HG02943 (cell line): Measurements from ENCODE around the gene RICTOR.

ENCODE experiments used
- ATAC-seq: cut with Tn5 transposase; IDR thresholded peaks from one replicate; pipeline ENCODE4 v1.9.1; 2021; ENCODE audit warnings: mild to moderate bottlenecking, low read depth, moderate library complexity; ENCODE audit not compliant: unreplicated experiment

Gene RICTOR, protein sequence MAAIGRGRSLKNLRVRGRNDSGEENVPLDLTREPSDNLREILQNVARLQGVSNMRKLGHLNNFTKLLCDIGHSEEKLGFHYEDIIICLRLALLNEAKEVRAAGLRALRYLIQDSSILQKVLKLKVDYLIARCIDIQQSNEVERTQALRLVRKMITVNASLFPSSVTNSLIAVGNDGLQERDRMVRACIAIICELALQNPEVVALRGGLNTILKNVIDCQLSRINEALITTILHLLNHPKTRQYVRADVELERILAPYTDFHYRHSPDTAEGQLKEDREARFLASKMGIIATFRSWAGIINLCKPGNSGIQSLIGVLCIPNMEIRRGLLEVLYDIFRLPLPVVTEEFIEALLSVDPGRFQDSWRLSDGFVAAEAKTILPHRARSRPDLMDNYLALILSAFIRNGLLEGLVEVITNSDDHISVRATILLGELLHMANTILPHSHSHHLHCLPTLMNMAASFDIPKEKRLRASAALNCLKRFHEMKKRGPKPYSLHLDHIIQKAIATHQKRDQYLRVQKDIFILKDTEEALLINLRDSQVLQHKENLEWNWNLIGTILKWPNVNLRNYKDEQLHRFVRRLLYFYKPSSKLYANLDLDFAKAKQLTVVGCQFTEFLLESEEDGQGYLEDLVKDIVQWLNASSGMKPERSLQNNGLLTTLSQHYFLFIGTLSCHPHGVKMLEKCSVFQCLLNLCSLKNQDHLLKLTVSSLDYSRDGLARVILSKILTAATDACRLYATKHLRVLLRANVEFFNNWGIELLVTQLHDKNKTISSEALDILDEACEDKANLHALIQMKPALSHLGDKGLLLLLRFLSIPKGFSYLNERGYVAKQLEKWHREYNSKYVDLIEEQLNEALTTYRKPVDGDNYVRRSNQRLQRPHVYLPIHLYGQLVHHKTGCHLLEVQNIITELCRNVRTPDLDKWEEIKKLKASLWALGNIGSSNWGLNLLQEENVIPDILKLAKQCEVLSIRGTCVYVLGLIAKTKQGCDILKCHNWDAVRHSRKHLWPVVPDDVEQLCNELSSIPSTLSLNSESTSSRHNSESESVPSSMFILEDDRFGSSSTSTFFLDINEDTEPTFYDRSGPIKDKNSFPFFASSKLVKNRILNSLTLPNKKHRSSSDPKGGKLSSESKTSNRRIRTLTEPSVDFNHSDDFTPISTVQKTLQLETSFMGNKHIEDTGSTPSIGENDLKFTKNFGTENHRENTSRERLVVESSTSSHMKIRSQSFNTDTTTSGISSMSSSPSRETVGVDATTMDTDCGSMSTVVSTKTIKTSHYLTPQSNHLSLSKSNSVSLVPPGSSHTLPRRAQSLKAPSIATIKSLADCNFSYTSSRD (N-terminal part only)

DNA sequence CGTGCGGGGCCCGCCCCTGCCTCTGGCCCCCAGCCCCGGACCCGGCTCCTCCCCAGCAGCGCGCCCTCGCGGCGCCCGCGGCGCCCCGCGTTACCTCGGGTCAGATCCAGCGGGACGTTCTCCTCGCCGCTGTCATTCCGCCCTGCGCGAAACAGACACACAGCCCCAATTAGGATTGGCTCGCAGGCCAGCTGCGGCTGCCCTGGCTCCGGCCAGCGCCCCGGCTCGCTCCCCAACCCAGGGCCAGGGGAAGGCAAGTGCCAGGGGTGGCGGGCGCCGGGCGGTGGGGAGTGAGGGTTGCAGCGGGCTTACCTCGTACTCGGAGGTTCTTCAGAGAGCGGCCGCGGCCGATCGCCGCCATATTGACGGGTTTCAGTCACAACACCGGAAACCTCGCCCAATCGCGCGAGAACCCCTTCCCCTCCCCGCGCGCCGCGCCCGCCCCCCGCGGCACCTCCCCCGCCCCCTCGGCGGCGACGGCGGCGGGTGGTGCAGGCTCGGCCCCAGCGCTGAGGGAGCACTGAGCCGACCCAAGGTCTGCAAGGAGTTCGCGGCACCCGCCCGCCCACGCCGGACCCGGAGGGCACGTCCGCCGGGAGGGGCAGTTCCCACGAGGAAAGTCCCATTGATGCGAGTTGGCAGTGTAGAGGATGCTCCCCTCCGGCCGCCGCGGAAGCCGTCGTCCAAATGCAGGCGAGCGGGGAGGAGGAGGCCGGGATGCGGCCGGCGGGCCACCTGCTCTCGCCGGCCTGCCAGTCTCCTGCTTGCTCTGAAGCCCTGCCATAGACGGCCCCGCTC is at the start of gene RICTOR:
RICTOR (minus strand) TSS at position 383 of the 798 bp plus-strand sequence; CDS start at position 361, 22 bp downstream.
- ATAC-seq: peak; percentile 67

DNA sequence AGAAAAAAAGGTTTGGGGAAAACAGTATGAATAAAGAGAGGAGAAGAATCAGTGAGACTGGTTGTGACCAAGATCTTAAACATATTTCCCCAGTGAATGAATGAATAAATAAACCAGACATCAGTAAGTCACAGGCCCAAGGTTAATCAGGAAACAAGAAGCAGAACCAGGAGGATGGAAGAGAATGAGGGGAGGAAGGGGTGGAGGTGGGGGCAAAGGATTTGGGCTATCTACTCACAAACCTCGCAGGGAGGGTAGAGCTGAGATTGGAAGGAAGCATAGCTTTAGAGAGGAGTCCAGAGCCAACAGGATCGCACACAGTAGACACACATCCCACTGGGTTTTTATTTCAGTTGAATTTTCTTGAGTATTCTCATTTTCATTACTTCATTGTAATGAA is 47.7 kb upstream of the RICTOR start:
- no peak for ATAC-seq

DNA sequence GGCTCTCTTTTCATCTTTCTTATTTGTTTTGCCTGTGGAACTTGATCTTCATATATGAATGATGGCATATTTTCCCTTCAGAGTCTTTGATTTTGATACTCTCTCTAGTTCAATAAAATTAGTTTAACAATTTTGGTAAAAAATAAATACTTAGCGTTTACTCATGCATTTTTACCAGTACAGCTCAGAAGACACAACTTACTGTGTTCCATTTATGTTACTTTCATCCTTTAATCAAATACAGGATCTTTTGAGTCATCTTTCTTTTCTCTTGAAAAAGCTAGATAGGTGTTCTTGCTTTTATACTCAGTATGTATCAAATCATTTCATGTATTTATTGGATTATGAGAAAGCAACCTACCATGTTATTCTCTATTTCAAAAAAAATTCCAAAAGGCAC is 47.1 kb upstream of the RICTOR start:
- no peak for ATAC-seq

DNA sequence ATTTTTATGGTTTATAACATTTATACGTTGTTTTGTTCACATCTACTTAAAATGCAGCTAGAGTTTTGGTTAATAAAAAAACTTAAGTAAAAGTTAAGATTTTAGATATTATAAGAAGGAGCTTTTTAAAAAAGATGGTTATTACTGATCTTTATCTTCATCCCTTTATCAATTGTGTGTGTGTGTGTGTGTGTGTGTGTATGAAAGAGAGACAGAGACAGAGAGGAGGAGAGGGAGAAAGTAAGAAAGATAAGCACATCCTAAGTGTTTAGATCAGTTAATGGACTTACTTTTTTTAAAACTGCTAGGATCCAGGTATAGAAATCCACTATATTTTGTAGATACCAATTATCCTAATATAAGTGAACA is 45.8 kb upstream of the RICTOR start:
- no peak for ATAC-seq

DNA sequence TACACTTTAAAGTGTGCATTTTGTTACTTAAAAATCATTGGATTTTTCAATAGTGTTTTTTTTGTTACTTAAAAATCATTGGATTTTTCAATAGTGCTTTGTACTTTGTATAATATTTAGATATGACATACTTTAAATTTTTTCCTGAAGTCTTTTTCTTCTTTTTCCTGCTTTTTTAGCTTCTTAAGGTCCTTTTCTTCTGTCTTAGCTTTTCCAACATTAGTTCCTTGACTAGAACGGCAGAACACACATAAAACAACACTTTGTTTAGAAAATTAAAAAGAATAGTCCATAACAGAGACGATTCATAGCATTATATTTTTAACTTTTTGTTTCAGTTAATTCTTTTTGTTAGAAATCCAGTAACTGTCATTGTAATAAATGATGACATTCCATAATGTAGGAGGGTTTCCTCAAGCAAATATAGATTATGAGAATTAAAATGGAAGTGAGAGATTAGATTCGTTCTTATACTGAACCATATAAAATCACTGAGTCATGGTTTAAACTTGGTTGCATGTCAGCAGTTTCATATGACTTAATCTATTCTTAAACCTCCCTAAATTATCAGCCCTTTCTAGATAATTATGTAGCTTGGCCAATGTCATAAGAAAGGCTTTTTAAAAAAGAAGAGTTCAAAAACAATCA is 45.3 kb upstream of the RICTOR start:
- ATAC-seq: no peak

DNA sequence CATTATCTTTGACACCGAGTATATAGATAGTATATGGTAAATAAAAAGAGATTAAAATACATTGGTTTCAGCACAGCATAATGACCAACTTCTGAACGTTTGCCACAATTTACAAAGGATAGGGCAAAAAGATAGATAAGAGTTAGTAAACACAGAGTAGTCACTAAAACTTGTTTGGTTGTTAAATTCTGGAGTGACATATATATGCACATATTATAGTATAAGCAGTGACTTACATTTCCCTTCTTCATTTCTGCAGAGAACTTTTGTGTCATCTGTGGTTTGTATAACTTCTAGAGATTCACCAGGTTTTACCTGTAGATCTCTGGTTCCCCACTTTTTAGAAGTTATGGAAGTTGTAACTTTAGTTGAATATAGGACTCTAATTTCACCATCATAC is 44.4 kb upstream of the RICTOR start:
- no peak for ATAC-seq

DNA sequence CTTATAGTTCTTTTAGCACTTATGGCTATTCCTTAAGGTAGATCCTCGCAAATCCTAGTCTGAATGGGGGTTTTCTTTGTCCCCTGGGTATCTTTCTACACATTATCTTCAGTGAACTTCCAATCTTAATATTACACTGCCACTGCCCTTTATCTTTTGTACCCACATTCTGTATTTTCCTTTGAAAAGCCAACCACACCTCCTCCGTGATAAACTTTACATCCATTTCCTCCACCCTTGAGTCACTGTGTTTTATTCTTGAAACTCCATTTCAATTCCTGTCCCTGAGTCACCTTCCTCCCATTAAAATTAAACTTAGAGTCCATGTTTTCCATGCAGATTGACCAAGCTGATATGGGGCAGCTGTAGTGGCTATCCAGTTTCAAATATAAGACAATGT is 43.2 kb upstream of the RICTOR start:
- no peak for ATAC-seq

DNA sequence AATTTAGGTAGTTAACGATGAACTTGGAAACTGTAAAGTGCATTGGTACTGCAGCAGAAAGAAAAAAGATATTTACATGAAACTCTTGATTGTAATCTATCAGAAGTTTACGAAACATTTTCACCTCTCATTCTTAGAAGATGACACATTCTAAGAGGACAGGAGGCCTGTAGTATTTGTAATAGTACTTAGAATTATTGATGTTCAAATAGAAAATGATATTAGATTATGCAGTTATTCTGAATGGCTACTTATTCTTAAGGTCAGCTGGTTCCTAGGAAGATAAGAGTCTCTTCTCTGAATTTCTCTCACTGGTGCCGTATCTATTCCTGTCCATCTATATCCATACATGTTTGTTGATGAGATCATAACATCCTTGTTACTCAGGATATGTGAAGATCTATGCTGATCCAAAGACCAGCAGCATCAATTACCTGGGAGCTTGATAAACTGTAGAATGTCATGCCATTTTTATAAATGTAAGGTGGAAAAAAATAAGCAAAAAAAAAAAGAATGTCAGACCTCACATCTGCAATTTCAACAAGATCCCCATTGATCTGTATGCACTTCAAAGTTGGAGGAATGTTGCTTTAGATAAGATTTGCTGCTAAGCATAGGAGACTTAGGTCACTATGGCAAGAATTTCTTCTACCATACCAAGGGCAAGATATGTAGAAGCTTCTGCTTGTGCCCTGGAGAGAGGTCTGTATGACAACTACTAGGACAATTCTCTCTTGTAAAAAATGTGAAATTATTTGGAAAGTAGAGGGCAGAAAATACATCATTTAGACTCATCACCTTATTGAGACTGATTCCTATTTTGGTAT is 42.4 kb upstream of the RICTOR start:
- ATAC-seq: no peak

DNA sequence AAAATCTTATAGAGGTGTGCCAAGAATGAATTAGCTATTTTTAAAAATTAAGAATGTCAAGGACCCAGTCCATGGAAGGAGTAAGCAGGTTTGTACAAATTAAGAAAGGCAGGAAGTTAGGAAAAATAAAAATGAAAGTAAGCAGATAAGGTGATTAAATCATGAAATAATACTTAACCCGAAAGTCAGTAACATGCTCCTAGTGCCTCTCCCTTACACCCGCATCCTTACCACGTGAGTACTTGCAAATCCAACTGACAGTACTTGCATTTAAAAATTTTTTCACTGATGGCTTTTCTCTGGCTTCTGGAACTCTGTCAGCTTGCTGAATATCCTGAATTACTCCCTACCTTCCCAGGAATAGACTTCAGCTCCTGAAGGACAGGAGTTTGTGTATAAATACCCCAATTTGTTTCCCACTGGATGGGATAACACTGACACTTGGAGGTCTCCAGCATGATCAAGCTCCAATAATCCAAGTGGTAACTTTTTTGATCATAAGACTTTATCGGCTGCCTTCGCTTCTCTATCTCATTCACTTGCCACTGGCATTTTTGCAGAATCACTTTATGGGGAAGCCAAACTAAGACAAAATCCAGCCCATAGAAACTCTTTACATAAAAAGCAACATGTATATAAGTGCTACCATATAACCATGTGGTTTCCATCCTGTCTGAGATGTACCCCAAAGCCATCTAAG is 41.6 kb upstream of the RICTOR start:
- ATAC-seq: no peak

DNA sequence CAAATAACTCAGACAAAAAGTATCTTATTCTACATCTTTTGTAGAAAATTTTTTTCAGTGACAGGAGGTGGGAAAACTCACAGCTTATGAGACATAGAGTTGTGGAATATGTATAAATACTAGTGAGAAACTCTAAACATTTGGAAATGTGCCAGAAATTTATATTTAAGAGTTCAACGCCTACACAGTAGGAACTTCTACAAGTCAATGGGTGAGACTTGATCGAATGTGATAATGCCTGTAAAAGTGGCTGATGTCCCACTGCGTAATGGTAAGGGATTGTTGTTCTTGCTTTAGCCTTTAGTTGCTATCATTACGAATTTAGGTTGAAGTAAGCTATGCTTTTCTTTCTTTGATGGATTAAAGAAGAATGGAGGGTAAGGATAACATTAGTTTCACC is 40.0 kb upstream of the RICTOR start:
- no peak for ATAC-seq

DNA sequence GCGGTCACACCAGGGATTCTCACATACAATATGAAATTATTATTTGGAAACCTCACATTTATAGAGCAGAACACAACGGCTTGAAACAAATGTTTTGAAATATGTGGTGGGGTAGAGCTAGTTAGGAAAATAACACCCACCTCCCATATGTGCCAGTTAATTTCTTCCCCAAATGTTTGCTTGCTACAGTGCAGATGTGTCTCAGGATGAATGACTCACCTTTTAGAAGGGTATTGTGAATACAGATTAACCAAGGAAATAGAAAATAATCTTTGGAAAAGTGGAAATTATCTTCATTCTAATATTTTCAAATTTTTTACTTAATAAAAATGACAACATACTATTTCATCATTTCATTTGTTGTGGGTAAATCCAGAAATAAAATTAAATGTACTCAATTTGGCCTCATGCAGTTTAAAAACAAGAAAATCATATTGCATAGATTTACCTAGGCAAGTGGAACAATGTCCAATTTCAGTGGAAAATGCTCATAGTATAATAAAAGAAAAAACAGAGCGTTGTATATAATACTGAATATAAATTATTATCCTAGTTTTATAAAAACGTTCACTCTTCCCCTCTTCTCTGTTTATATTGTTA is 39.3 kb upstream of the RICTOR start:
- ATAC-seq: no peak

DNA sequence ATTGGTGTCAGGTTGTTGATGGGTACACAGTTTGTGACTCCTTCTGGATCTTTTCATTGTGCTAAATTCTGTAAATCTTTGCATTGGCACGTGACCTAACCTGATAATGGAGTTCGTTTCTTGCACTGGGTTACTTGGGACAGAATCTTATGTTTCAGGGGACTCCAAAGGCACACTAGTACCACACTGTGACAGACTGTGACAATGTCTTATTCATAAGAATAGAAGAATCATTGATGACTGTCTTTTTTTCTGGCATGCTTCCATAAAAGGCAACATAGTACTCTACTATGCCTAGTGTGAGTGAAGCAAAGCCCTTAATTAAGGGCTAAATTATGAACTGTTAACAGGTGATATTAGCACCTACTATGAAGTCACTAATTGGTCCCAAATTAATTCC is 35.4 kb upstream of the RICTOR start:
- no peak for ATAC-seq

DNA sequence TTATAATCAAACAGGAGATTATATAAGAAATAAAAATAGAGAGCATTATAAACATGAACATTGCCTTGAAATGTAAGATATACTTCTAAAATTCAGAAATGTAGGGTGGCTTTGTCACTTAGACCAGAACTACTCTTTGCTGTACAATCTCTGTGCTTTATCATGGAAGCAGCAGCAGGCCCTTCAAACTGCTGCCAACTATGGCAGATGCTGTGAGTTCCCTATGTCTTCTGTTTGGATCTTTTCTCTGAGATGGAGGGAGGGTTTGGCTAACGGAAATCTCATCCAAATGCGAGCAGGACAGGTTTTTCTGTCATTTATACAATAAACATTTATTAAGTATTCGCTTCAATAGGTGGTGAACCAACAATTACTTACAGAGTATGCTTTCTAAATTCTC is 34.8 kb upstream of the RICTOR start:
- no peak for ATAC-seq

DNA sequence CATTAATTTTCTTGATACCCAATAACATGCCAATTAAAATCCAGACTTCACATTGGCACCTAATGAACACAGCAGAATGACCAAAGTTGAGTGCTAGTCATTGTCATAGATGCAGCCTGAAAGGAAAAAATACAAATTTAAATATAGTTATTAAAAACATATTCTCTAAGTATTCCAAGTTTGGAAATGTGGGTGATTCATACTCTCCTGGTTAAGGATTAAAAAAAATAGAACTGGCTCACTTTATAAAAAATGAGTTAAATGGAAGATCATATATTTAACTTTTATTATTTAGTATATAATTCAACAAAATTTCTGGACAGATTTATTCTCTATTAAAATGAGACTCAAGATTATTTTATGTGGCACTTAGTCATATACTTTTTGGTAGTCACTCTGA is 33.2 kb upstream of the RICTOR start:
- ATAC-seq: no peak

DNA sequence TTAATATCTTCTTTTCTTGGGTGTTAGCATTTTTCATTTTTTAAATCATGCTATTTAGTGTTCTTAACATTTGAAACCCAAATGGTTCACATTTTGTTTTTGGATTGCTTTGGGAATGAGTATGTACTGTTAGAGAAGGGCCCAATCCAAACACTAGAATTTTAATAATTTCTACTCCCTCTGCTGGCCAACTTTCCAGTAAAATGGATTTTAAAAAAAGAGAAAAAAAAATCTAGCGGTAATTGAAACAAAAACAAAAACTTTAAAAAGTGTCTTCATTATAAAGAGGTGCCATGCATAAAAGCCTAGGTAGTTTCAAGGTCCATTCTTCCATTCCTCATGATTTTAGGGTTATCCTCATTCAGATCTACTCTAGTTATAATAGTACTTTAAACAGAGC is 32.1 kb upstream of the RICTOR start:
- no peak for ATAC-seq

DNA sequence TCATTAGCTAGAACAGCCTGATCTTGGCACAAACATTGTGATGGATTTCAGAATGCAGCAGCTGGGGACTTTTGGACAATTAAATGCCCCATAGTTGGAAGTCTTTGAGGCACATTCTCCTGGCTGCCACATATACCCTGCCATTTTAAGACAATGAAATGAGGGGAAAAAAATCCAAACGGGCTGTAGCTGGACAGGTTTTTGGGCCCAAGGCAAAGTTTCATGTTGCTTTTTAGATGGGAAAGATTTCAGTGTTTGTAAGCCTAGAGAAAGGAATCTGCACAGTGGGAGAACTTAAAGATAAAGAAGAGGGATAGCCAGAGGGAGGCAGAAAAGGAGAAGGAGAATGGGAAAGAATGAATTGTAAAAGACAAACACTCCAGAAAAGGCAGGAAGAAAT is 30.0 kb upstream of the RICTOR start:
- ATAC-seq: no peak

DNA sequence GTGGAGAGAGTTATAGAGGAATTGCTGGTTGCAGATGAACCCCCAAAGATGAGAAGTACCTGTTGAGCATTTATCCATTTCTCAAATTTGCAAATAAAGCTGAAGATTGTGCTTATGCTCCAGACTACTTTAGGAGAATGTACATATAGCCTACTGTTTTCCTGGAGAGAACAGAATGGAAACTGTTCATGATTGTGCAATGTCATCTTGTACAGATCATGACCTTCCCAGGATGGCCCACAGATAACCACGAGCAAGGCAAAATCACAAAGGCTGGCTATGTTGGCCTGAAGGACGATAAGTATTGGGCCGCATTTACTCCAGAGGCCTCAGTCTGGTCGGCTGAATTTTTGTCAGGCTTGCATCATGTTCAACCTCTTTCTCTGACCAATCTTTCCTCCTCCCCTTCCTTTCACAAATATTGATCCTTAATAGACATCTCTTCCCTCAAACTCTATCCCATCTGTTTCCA is 28.5 kb upstream of the RICTOR start:
- ATAC-seq: no peak
